GM19193 (cell line): ENCODE data around the gene PHOSPHO1.

Experiments used
- POLR2A ChIP-seq: IDR thresholded peaks from 4 replicates; pipeline ENCODE4 v1.6.1; 2011; ENCODE audit not compliant: insufficient read depth, insufficient read length; ENCODE audit errors: extremely low read depth

The PHOSPHO1 gene

GRCh38 chr17:49191409-49191916 lies 39.1 kb downstream of the PHOSPHO1 start:
- no peak for TF ChIP-seq POLR2A

- no peak for TF ChIP-seq POLR2A
Observed at GRCh38 chr17:49190932-49191331, 39.7 kb downstream of the PHOSPHO1 start.

GRCh38 chr17:49187301-49187700 lies 43.3 kb downstream of the PHOSPHO1 start:
- TF ChIP-seq POLR2A, result no peak

GRCh38 chr17:49183801-49184200 lies 46.8 kb downstream of the PHOSPHO1 start:
- no peak for TF ChIP-seq POLR2A

- TF ChIP-seq POLR2A, result no peak
Observed at GRCh38 chr17:49183341-49183740, 47.2 kb downstream of the PHOSPHO1 start.

GRCh38 chr17:49180998-49181635 lies 49.5 kb downstream of the PHOSPHO1 start:
- no peak for TF ChIP-seq POLR2A

- no peak for TF ChIP-seq POLR2A
Observed at GRCh38 chr17:49180303-49180702, 50.3 kb downstream of the PHOSPHO1 start.
